Measurements from ENCODE around the gene TEKT1.
"Not testable (repeated sequence)": the region's sequence is repeated elsewhere in the genome, so short reads cannot be mapped to it uniquely, and the experiment has no call there.

The TEKT1 gene

GRCh38 chr17:6818938-6819337 lies 12.6 kb downstream of the TEKT1 start:
- FAIRE-seq (no peak), DNase-seq (ENCODE audit: extremely low spot score, insufficient read length, low read depth) (no peak)

- not testable (repeated sequence) for DNase-seq (ENCODE audit: extremely low spot score, insufficient read length, low read depth); FAIRE-seq
These were observed 15.2 kb downstream of the TEKT1 start for GRCh38 chr17:6816368-6816767.

- FAIRE-seq (no peak), DNase-seq (ENCODE audit: extremely low spot score, insufficient read length, low read depth) (no peak)
These were observed 15.8 kb downstream of the TEKT1 start for GRCh38 chr17:6815775-6816174.

GRCh38 chr17:6812295-6812694 lies 19.2 kb downstream of the TEKT1 start:
- no peak for DNase-seq (ENCODE audit: extremely low spot score, insufficient read length, low read depth)
- FAIRE-seq: no peak

GRCh38 chr17:6811510-6811909 lies 20.0 kb downstream of the TEKT1 start:
- DNase-seq (ENCODE audit: extremely low spot score, insufficient read length, low read depth) (no peak), FAIRE-seq (no peak)

GRCh38 chr17:6800422-6801027 lies 31.0 kb downstream of the TEKT1 start:
- DNase-seq (ENCODE audit: extremely low spot score, insufficient read length, low read depth): no peak
- FAIRE-seq: no peak

GRCh38 chr17:6799738-6800137 lies 31.8 kb downstream of the TEKT1 start:
- no peak for FAIRE-seq
- DNase-seq (ENCODE audit: extremely low spot score, insufficient read length, low read depth): no peak

- DNase-seq (ENCODE audit: extremely low spot score, insufficient read length, low read depth): no peak
- FAIRE-seq: no peak
These were observed 33.7 kb downstream of the TEKT1 start for GRCh38 chr17:6797718-6798351.

GRCh38 chr17:6796887-6797490 lies 34.5 kb downstream of the TEKT1 start:
- FAIRE-seq: no peak
- DNase-seq (ENCODE audit: extremely low spot score, insufficient read length, low read depth): no peak

- FAIRE-seq (no peak), DNase-seq (ENCODE audit: extremely low spot score, insufficient read length, low read depth) (no peak)
These were observed 35.3 kb downstream of the TEKT1 start for GRCh38 chr17:6796017-6796886.

- no peak for DNase-seq (ENCODE audit: extremely low spot score, insufficient read length, low read depth)
- no peak for FAIRE-seq
These were observed 37.6 kb downstream of the TEKT1 start for GRCh38 chr17:6793748-6794493.

GRCh38 chr17:6789146-6789545 lies 42.4 kb downstream of the TEKT1 start:
- FAIRE-seq (no peak), DNase-seq (ENCODE audit: extremely low spot score, insufficient read length, low read depth) (no peak)

GRCh38 chr17:6787081-6787693 lies 44.3 kb downstream of the TEKT1 start:
- FAIRE-seq (no peak), DNase-seq (ENCODE audit: extremely low spot score, insufficient read length, low read depth) (no peak)

GRCh38 chr17:6786618-6787017 lies 44.9 kb downstream of the TEKT1 start:
- FAIRE-seq (no peak), DNase-seq (ENCODE audit: extremely low spot score, insufficient read length, low read depth) (no peak)

GRCh38 chr17:6782244-6782643 lies 49.3 kb downstream of the TEKT1 start:
- DNase-seq (ENCODE audit: extremely low spot score, insufficient read length, low read depth) (no peak), FAIRE-seq (no peak)

- DNase-seq (ENCODE audit: extremely low spot score, insufficient read length, low read depth) (no peak), FAIRE-seq (no peak)
These were observed 50.6 kb downstream of the TEKT1 start for GRCh38 chr17:6780886-6781285.

GRCh38 chr17:6780001-6780400 lies 51.5 kb downstream of the TEKT1 start:
- no peak for FAIRE-seq
- DNase-seq (ENCODE audit: extremely low spot score, insufficient read length, low read depth): no peak

- no peak for DNase-seq (ENCODE audit: extremely low spot score, insufficient read length, low read depth)
These were observed 52.1 kb downstream of the TEKT1 start for GRCh38 chr17:6779411-6779810.

GRCh38 chr17:6775871-6776405 lies 55.6 kb downstream of the TEKT1 start, which contains the start of gene FBXO39:
TSS of gene FBXO39 (plus strand) at chr17:6776215. CDS start at chr17:6779869, 3,654 bp downstream.
- DNase-seq (ENCODE audit: extremely low spot score, insufficient read length, low read depth): no peak
- no peak for FAIRE-seq

More at GRCh38 chr17:6779411-6779810, 52.1 kb downstream of the TEKT1 start:
- no peak for FAIRE-seq
